ENCODE data around the gene FARS2.

DNA sequence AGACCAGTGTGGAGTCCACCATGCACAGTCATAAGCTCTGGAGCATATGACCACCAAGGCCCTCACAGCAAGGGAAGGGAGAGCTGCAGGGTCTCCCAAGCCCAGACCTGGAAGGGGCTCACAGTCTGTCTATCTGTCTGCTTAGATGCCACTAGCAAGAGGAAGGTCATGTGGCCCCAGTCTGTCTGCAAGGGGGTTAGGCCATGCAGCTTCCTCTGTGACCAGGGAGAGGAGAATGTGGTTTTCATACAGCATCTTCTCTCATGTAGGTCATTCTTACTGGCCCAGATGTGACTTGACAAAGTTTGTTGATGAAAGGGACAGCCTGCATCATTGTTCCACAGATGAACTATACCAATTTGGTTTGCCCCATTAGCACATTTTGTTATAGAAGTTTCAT is 260.8 kb downstream of the FARS2 start:
- TF ChIP-seq, protein P1, sequence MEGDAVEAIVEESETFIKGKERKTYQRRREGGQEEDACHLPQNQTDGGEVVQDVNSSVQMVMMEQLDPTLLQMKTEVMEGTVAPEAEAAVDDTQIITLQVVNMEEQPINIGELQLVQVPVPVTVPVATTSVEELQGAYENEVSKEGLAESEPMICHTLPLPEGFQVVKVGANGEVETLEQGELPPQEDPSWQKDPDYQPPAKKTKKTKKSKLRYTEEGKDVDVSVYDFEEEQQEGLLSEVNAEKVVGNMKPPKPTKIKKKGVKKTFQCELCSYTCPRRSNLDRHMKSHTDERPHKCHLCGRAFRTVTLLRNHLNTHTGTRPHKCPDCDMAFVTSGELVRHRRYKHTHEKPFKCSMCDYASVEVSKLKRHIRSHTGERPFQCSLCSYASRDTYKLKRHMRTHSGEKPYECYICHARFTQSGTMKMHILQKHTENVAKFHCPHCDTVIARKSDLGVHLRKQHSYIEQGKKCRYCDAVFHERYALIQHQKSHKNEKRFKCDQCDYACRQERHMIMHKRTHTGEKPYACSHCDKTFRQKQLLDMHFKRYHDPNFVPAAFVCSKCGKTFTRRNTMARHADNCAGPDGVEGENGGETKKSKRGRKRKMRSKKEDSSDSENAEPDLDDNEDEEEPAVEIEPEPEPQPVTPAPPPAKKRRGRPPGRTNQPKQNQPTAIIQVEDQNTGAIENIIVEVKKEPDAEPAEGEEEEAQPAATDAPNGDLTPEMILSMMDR (optimal IDR thresholded peaks at IDR 0.05 in 1 of 3, IDR thresholded peaks at IDR 0.05 in 1 of 3, conservative IDR thresholded peaks at IDR 0.05 in 1 of 3; ENCODE audit: extremely low read depth in 1 of 3, insufficient read depth in 2 of 3, low read length in 3 of 3): no peak
- no peak for TF ChIP-seq EZH2 (IDR thresholded peaks at IDR 0.05; ENCODE audit: low read length)
